MCF 10A (cell line): ENCODE measurements around the gene NDUFA12. TPM values are rescaled to one million over a fixed set of nuclear protein-coding genes. Genes with fewer than 3 reads are reported as not detected.

ENCODE experiments used
- Bru-seq: library from RNA; stranded (reverse); fragments of 400-500 nt; gene quantifications from one replicate; lab custom pipeline; 2021; lab: Mats Ljungman, UMichigan
- BruChase-seq, 2 experiments: library from RNA; stranded (reverse); fragments of 400-500 nt; gene quantifications; one replicate each; lab custom pipeline; 2021; lab: Mats Ljungman, UMichigan
- BruUV-seq: library from RNA; stranded (reverse); fragments of 400-500 nt; replicated peaks from 2 replicates; lab custom pipeline; 2021; lab: Mats Ljungman, UMichigan
- CTCF ChIA-PET: fragments of 300-600 bp; sonication (Branson Sonifier 250); formaldehyde crosslinking; extraction: SDS; loops from one replicate; lab custom pipeline; 2021; ENCODE audit warnings: antibody characterized with exemption, inconsistent platforms; lab: Yijun Ruan, JAX
- POLR2A ChIA-PET: fragments of 300-600, 350-650 bp; sonication (Branson Sonifier 250); formaldehyde crosslinking; extraction: SDS; loops from one replicate; lab custom pipeline; 2020; ENCODE audit warnings: antibody characterized with exemption, inconsistent platforms; lab: Yijun Ruan, JAX
- DNase-seq: peaks from one replicate; pipeline ENCODE4 v3.0.0-alpha.2; 2018; ENCODE audit not compliant: unreplicated experiment
- H3K27ac Mint-ChIP-seq: one replicate; pipeline ENCODE4 v1.8.0; 2022; ENCODE audit warnings: mild to moderate bottlenecking, low read depth, mixed read lengths; ENCODE audit not compliant: unreplicated experiment
- H3K27me3 Mint-ChIP-seq: one replicate; pipeline ENCODE4 v1.8.0; 2022; ENCODE audit warnings: mixed read lengths; ENCODE audit not compliant: insufficient read depth, unreplicated experiment
- H3K36me3 Mint-ChIP-seq: one replicate; pipeline ENCODE4 v1.8.0; 2022; ENCODE audit warnings: mild to moderate bottlenecking, moderate library complexity, mixed read lengths; ENCODE audit not compliant: insufficient read depth, unreplicated experiment
- H3K4me1 Mint-ChIP-seq: one replicate; pipeline ENCODE4 v1.8.0; 2022; ENCODE audit warnings: mixed read lengths; ENCODE audit not compliant: insufficient read depth, unreplicated experiment
- H3K4me3 Mint-ChIP-seq: one replicate; pipeline ENCODE4 v1.8.0; 2022; ENCODE audit warnings: mild to moderate bottlenecking, moderate library complexity, mixed read lengths; ENCODE audit not compliant: unreplicated experiment
- H3K9me3 Mint-ChIP-seq: one replicate; pipeline ENCODE4 v1.8.0; 2022; ENCODE audit warnings: mixed read lengths; ENCODE audit not compliant: unreplicated experiment
- intact Hi-C: fragments of 100-400 bp; cut with micrococcal nuclease; formaldehyde crosslinking; loops from 2 replicates; pipeline ENCODE4 v1.14.1; 2022
- long read RNA-seq: library from polyadenylated mRNA; stranded (forward); transcript quantifications from one replicate; pipeline ENCODE4 v2.0.0, GENCODE V29; 2022
- total RNA-seq: library from RNA; stranded (reverse); gene quantifications from 2 replicates; pipeline ENCODE4 v1.2.3, GENCODE V29; 2022
- TF ChIP-seq, protein P1 (sequence below): fragments of 200-600 bp; IDR thresholded peaks from one replicate; pipeline ENCODE4 v1.8.0; 2022; ENCODE audit warnings: antibody characterized with exemption, mild to moderate bottlenecking; ENCODE audit not compliant: unreplicated experiment

Gene NDUFA12
- 112 and 124 TPM in 2 replicates for total RNA-seq
- Bru-seq, nascent RNA, result percentile 76 among the genes with signal in this experiment
- percentile 73 among the genes with signal in this experiment for BruChase-seq, experiment 1, labeled RNA remaining after a 6-hour chase
- BruChase-seq, experiment 2, labeled RNA remaining after a 2-hour chase, result percentile 67 among the genes with signal in this experiment
- long read RNA-seq, transcript NDUFA12-201 (4 exons, 635 nt), result major isoform, 168 of 185 reads
- long read RNA-seq, partial matches to known transcripts, result 2 of 185 reads
- long read RNA-seq, other reads (novel, unspliced or antisense), result 11 of 185 reads

DNA sequence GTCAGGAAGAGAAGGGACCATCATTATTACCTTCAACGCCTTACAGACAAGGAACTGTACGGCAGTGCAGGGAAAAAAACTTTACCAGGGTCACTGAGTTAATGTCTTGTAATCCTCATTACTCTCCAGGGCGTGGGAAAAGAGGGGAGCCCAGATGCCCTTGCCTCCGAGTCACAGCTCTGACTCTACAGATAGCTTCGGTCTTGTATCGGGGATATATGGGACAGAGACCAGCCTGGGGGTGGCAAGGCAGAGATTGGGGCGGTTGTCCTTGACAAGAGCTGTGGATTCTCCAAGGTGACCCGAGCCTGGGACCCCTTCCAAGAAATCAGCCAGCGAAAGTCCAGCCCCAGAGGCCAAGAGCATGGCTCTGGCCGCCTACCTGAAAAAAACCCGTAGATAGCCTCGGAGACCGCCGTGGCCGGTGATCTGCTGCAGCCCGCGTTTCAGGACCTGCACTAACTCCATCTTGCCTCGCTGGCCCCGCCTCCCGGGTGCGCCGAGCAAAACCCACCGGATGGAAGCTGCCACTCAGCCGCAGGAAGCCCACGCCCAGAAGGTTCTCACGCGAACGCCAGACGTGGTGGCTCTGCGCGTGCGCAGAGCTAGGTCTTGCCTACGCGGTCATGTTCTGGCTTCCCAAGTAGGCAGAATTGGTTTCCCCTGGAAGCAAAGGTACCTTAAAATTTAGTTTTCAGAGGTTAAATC, at the start of gene NDUFA12:
TSS of gene NDUFA12 (minus strand) at position 485 of the 708 bp plus-strand sequence. CDS start at position 468, 17 bp downstream.
- peak; percentile 96 for DNase-seq
- TF ChIP-seq, protein P1, sequence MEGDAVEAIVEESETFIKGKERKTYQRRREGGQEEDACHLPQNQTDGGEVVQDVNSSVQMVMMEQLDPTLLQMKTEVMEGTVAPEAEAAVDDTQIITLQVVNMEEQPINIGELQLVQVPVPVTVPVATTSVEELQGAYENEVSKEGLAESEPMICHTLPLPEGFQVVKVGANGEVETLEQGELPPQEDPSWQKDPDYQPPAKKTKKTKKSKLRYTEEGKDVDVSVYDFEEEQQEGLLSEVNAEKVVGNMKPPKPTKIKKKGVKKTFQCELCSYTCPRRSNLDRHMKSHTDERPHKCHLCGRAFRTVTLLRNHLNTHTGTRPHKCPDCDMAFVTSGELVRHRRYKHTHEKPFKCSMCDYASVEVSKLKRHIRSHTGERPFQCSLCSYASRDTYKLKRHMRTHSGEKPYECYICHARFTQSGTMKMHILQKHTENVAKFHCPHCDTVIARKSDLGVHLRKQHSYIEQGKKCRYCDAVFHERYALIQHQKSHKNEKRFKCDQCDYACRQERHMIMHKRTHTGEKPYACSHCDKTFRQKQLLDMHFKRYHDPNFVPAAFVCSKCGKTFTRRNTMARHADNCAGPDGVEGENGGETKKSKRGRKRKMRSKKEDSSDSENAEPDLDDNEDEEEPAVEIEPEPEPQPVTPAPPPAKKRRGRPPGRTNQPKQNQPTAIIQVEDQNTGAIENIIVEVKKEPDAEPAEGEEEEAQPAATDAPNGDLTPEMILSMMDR, result no peak
- Mint-ChIP-seq H3K27me3 (no peaks in the 10 kb centered on the region), H3K4me3 (peak within 1 kb of the TSS; percentile 94), H3K27ac (peak within 1 kb of the TSS; percentile 83), H3K4me1 (peaks cover 14% of the 10 kb centered on the region), H3K36me3 (peaks cover 9% of the 10 kb centered on the region), H3K9me3 (peaks cover 6% of the 10 kb centered on the region)
- BruUV-seq, result TSS peak; percentile 56
- ChIA-PET CTCF (interaction anchor here (0.5 to 1.2 kb wide), 3 partner anchors 12 to 69 kb away, joined by 3 read pairs; no protein-coding TSS in a partner anchor), POLR2A (interaction anchor here (0.6 to 3.0 kb wide), 27 partner anchors 9 to 471 kb away, joined by 3 to 29 read pairs (median 5); partner anchors contain the start of genes METAP2 and NR2C1)
- intact Hi-C loops, result no loop called here

DNA sequence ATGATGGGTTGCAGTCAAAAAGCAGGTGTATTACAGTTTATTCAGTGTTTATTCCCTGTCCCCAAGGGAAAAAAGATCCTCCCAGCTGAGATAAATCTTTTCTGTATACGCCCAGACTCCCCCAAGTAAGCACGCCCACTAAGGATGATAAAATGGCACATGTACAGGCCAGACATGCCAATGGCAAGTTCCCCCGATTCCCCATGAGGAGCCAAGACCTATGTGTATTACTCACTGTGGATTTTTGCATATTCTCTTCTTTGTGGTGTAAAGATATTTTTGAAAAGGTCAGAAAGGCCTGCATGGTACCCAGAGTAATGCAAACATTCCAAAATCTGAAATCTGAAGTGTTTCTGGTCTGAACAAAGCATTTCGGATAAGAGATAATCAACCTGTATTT, 47.7 kb upstream of the NDUFA12 start:
- TF ChIP-seq, protein P1, result no peak
- no peak for DNase-seq
- ChIA-PET POLR2A (no interaction called here), CTCF (no interaction called here)
- Mint-ChIP-seq H3K9me3 (no peaks in the 10 kb centered on the region), H3K36me3 (peaks cover 90% of the 10 kb centered on the region), H3K27me3 (no peaks in the 10 kb centered on the region), H3K27ac (no peak overlapping the region), H3K4me3 (no peak overlapping the region), H3K4me1 (no peaks in the 10 kb centered on the region)
- intact Hi-C loops, result no loop called here
- no TSS peak for BruUV-seq

DNA sequence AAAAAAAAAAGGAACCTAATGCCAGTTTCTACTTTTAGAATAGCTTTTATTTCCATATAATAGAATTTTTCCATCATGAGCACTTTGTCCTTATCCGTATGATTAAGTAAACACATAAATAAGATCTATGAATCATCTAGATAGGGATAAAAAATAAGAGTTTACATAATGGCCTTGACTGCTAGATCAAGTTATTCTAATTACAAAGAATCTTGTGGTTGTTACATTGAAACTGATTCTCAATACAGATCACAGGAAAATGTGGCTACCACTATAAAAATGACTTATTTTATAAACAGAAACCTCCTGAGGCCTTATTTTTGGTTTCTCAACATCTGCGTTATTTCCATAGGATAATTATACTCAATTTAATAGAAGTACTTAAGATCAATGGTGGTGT, 34.4 kb upstream of the NDUFA12 start:
- Mint-ChIP-seq H3K27me3 (no peaks in the 10 kb centered on the region), H3K36me3 (peaks cover 52% of the 10 kb centered on the region), H3K4me3 (no peak overlapping the region), H3K27ac (no peak overlapping the region), H3K9me3 (no peaks in the 10 kb centered on the region), H3K4me1 (peaks cover 4% of the 10 kb centered on the region)
- ChIA-PET POLR2A (no interaction called here), CTCF (no interaction called here)
- BruUV-seq, result no TSS peak
- intact Hi-C loops, result no loop called here
- TF ChIP-seq, protein P1, result no peak
- DNase-seq, result no peak

DNA sequence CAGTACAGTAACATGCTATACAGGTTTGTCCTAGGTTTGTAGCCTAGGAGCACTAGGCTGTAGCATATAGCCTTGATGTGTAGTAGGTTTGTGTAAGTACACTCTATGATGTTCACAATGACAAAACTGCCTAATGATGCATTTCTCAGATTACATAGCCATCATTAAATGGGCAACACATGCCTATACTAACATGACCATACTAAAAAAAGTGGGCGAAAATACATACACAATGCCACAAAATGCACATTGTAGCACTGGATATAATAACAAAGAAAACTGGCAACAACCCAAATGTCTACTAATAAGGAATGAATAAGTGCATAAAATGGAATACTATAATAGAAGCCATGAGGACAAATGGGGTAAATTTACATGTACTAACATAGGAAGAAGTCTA, 31.3 kb upstream of the NDUFA12 start:
- TF ChIP-seq, protein P1, result no peak
- ChIA-PET POLR2A (no interaction called here), CTCF (no interaction called here)
- no peak overlapping the region for H3K4me3 Mint-ChIP-seq
- H3K9me3 Mint-ChIP-seq, result no peaks in the 10 kb centered on the region
- H3K4me1 Mint-ChIP-seq, result peaks cover 4% of the 10 kb centered on the region
- H3K36me3 Mint-ChIP-seq, result peaks cover 59% of the 10 kb centered on the region
- intact Hi-C loops, result no loop called here
- peak overlapping the region; percentile 64 for H3K27ac Mint-ChIP-seq
- BruUV-seq, result no TSS peak
- H3K27me3 Mint-ChIP-seq, result no peaks in the 10 kb centered on the region
- DNase-seq, result no peak
